Activated CD8-positive, alpha-beta memory T cell treated with anti-CD3 and anti-CD28 coated beads for 24 hours (primary cell): ENCODE data around the gene HSPB6.

Experiments used
- DNase-seq: peaks from one replicate; pipeline ENCODE4 v3.0.0-alpha.2; 2020

Gene HSPB6

DNA sequence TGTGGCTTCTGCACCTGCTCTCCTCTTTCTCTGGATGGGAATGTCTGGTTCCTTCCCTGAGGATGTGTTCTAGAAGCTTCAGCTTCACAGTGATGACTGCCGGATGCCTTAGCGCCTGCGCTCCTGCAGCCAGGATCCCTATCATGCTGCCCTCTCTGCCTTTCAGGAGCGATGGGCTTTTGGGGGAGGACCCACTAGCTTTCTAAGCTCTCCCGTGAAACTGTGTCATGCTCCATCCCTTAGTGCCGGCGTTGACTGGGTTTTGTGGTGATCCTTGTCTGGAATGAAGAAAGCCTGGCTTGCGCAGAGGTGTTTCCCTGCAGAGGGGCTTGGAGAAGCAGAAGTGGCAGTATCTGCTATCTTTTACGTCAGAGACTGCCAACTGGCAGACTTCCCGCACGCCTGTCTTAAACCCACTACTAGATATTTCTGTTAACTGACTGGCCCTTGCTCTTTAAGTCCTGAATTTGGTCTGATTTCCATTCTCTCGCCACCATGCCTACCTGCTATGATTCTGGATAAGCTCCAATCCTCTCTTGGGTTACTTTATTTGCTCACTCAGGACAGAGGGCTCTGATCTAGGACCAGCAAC is 42.8 kb downstream of the HSPB6 start:
- DNase-seq = no peak

DNA sequence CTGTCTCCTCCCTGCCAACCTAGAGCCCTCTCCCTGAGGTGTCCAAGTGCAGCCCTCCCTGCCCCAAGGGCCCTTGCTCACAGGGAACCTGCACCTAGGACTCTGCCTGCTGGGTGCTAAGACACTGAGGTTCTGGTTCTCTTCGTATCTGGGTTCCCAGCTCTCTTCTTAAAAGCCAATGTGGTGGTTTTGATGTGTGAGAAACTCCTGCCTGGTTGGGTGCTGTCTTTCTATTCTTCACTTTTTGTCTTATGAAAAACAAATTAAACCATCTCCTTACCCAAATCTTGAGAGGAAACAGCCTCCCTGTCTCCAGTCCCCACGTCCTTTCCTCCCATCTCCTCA is 43.4 kb downstream of the HSPB6 start:
- DNase-seq = no peak

DNA sequence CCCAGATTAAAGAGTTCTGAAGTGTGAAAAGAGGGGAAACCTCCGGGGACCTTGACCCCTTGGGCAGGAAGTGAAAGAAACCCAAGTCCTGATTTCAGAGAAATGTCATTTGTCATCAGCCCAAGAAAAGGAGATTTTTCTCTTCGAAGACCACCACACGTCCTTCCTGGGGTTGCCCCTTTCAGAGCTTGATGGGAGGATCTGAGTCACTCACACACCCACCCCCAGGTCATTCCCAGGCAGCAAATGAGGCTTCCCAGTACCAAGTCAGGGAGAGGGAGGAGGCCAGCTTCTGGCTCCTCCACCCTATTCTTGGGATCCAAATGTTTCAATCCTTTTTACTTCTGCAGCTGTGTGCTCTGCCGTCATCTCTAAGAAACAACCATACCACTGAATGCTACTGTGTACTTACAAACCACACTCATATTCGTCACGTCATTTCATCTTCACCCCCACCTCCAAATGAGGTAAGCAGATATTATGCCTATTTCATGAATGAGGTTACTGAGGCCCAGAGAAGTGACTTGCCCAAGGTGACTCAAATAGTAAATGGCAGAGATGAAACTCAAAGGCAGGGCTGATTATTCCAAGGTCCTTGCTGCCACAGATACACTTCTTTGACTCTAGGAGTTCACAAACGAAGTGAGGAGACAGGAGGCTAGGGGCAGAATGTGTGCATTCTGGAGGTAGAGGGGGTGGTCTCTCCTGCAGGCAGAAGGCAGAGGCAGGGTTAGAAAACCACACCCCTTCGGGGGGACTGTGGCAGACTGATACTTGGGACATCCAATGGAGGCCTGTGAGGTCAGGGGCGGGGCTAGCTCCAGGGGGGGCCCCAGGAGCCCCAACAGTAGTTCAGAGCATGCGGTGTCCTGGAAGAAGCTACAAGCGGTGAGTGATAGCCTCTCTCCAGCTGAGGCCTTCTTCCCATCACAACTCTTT is 44.0 kb downstream of the HSPB6 start:
- DNase-seq = peak; percentile 89

- DNase-seq = peak; percentile 90
These were observed 45.8 kb downstream of the HSPB6 start for GRCh38 chr19:35710784-35711723.

DNA sequence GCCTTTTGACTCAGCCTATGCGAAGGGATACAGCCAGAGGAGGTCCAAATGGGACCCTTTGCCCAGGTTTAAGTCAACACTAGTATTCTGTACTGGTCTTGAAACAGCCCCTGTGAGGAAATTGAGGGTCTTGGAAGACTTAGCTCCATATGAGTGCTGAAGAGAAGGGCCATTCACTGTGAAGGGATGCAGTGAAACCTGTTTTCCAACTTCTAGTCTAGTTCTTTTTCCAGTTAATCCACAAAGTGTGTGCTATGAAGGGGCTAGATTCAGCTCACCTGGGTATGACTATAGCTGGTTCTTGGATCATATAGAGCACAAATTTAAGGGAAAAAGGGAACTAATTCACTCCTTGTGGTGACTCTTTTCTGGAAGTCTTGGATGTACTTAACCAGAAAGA is 48.4 kb downstream of the HSPB6 start:
- no peak for DNase-seq
